B cell (primary cell): Measurements from ENCODE around the gene EHBP1. TPM values are rescaled to one million over a fixed set of nuclear protein-coding genes. Genes with fewer than 3 reads are reported as not detected.

Experiments
- ATAC-seq: fragments of 200-7000 bp; cut with Tn5 transposase; one replicate; pipeline ENCODE4 v1.10.0; 2021; ENCODE audit warnings: low read depth, mild to moderate bottlenecking, moderate number of reproducible peaks, moderate library complexity
- CTCF ChIA-PET: fragments of 350-600 bp; sonication (Branson Sonifier 250); formaldehyde crosslinking; loops from one replicate; lab custom pipeline; 2021; ENCODE audit warnings: antibody characterized with exemption, inconsistent platforms; lab: Charles Lee
- POLR2A ChIA-PET: fragments of 350-600 bp; sonication (Branson Sonifier 250); formaldehyde crosslinking; loops from one replicate; lab custom pipeline; 2021; ENCODE audit warnings: antibody characterized with exemption; lab: Charles Lee
- DNase-seq: peaks from one replicate; pipeline ENCODE4 v3.0.0; 2013
- H2AFZ ChIP-seq: 2 replicates; pipeline ENCODE4 v1.6.1; 2012; ENCODE audit warnings: mild to moderate bottlenecking, low read depth, low read length; ENCODE audit not compliant: insufficient read depth, poor library complexity, severe bottlenecking
- H3K27ac ChIP-seq, 2 donors: 1 replicate in 1 of 2; 2 replicates in 1 of 2; pipeline ENCODE4 v1.5.1; 2012 to 2013; ENCODE audit warnings: low read length in 2 of 2, mild to moderate bottlenecking in 2 of 2, moderate library complexity in 1 of 2
- H3K27me3 ChIP-seq, 4 experiments: fragments of 200-600 bp in 1 of 4; sonication (generic) in 1 of 4; replicated peaks in 1 of 4; 1 replicate in 2 of 4; 2 replicates in 2 of 4; pipeline versions ENCODE4 v1.6.1 to v1.7.0; 2013 to 2016; ENCODE audit warnings: low read length in 3 of 4, mild to moderate bottlenecking in 2 of 4, mixed read lengths in 1 of 4, moderate library complexity in 1 of 4; ENCODE audit not compliant: insufficient read depth in 4 of 4, control insufficient read depth in 3 of 4; ENCODE audit errors: control extremely low read depth in 1 of 4
- H3K36me3 ChIP-seq, 2 experiments: replicated peaks in 1 of 2; 1 replicate in 1 of 2; 2 replicates in 1 of 2; pipeline versions ENCODE4 v1.6.1 to v1.7.1; 2013; ENCODE audit warnings: low read length in 1 of 2; ENCODE audit not compliant: insufficient read depth in 2 of 2, control insufficient read depth in 1 of 2; ENCODE audit errors: control extremely low read depth in 1 of 2, extremely low read depth in 1 of 2
- H3K4me1 ChIP-seq, 2 donors: fragments of 200-600 bp in 1 of 2; sonication (generic) in 1 of 2; 1 replicate in 1 of 2; 2 replicates in 1 of 2; pipeline versions ENCODE4 v1.5.1 to v1.6.1; 2013 to 2017; ENCODE audit warnings: low read length in 2 of 2; ENCODE audit not compliant: control insufficient read depth in 2 of 2, insufficient read depth in 2 of 2
- H3K4me2 ChIP-seq: replicated peaks from 2 replicates; pipeline ENCODE3; 2012; ENCODE audit warnings: mild to moderate bottlenecking, low read depth, low read length; ENCODE audit not compliant: poor library complexity, severe bottlenecking
- H3K4me3 ChIP-seq, 5 experiments: fragments of 200-600 bp in 1 of 5; sonication (generic) in 1 of 5; 1 replicate in 3 of 5; 2 replicates in 2 of 5; pipeline versions ENCODE4 v1.5.1 to v1.7.0; 2011 to 2016; ENCODE audit warnings: low read length in 4 of 5, mild to moderate bottlenecking in 4 of 5, low read depth in 2 of 5, control low read depth in 1 of 5, moderate library complexity in 1 of 5; ENCODE audit not compliant: insufficient read depth in 1 of 5; ENCODE audit errors: control extremely low read depth in 1 of 5, extremely low read depth in 1 of 5
- H3K79me2 ChIP-seq: fragments of 200-600 bp; sonication (generic); one replicate; pipeline ENCODE4 v1.6.0; 2016; ENCODE audit warnings: low read length; ENCODE audit not compliant: control insufficient read depth, insufficient read depth
- H3K9ac ChIP-seq: fragments of 200-600 bp; sonication (generic); 2 replicates; pipeline ENCODE4 v1.6.1; 2017; ENCODE audit warnings: mild to moderate bottlenecking, low read length, moderate library complexity
- H3K9me3 ChIP-seq, 3 donors: one replicate each; pipeline versions ENCODE4 v1.6.1 to v1.7.1; 2013; ENCODE audit warnings: low read length in 2 of 3; ENCODE audit not compliant: control insufficient read depth in 2 of 3, insufficient read depth in 1 of 3; ENCODE audit errors: control extremely low read depth in 1 of 3
- H4K20me1 ChIP-seq: 2 replicates; pipeline ENCODE4 v1.6.0; 2012; ENCODE audit warnings: mild to moderate bottlenecking, low read length; ENCODE audit not compliant: insufficient read depth, control insufficient read depth, poor library complexity, severe bottlenecking
- H3K27ac Mint-ChIP-seq: one replicate; pipeline ENCODE4 v1.8.0; 2021; ENCODE audit warnings: mixed read lengths
- H3K27me3 Mint-ChIP-seq: one replicate; pipeline ENCODE4 v1.8.0; 2021; ENCODE audit warnings: mixed read lengths
- H3K4me1 Mint-ChIP-seq: one replicate; pipeline ENCODE4 v1.8.0; 2021; ENCODE audit warnings: mixed read lengths
- H3K4me3 Mint-ChIP-seq: one replicate; pipeline ENCODE4 v1.8.0; 2021; ENCODE audit warnings: mixed read lengths
- H3K9me3 Mint-ChIP-seq: one replicate; pipeline ENCODE4 v1.8.0; 2022; ENCODE audit warnings: mixed read lengths; ENCODE audit not compliant: insufficient read depth
- EZH2 ChIP-seq: IDR thresholded peaks from 2 replicates; pipeline ENCODE4 v1.6.1; 2012; ENCODE audit warnings: borderline replicate concordance, low read depth, mild to moderate bottlenecking, moderate library complexity, low read length; ENCODE audit not compliant: insufficient read depth, poor library complexity, severe bottlenecking
- WGBS: methylation state at CpG from one replicate; pipeline ENCODE4 v1.1.5; 2013; ENCODE audit warnings: missing lambda C conversion rate; ENCODE audit not compliant: insufficient coverage; 5-methylcytosine and 5-hydroxymethylcytosine counted together
- intact Hi-C: fragments of 100-400 bp; cut with micrococcal nuclease; formaldehyde crosslinking; loops from one replicate; pipeline ENCODE4 v1.10.0; 2022
- polyA plus RNA-seq: library from polyadenylated mRNA; depleted of rRNA; stranded (reverse); fragments of >200 nt; gene quantifications from 2 replicates; pipeline ENCODE4 v1.2.3, GENCODE V29; 2012
- total RNA-seq, 2 donors: library from RNA; stranded (reverse); fragments of 120-200 nt in 1 of 2; gene quantifications; 1 replicate in 1 of 2; 2 replicates in 1 of 2; pipeline versions ENCODE4 v1.2.3 to v1.2.4, GENCODE V29; 2013 to 2022
- TF ChIP-seq, protein P1 (sequence below): fragments of 200-600 bp; IDR thresholded peaks from one replicate; pipeline ENCODE4 v1.8.0; 2022; ENCODE audit warnings: antibody characterized with exemption, mild to moderate bottlenecking

Gene EHBP1
- total and polyA plus RNA-seq, 2 donors (not counting 1 experiment from before 2014, with no cell fraction given), result 8.8 to 34.7 TPM

DNA sequence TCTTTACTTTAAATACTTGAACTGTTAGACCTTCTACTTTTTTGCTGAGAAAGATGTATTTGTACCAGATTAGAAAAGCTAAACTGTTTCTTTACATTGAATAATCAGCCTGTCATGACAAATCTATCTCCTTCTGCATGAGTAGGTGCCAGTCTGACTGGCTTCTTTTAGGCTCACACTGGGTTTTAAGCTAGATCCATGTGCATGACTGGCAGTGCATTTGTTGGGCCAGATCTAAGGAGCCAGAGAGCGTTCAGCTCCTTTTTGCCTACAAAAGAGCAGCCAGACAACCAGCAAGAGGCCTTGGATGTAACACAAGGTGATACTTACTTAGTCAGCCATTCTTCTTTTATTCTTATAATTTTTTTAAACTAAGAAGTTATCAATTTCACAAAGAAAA is 263.2 kb downstream of the EHBP1 start:
- no CpG with 5 or more reads among the region's 1 CpG for WGBS
- intact Hi-C loops, result no loop called here
- POLR2A ChIA-PET, result no interaction called here

DNA sequence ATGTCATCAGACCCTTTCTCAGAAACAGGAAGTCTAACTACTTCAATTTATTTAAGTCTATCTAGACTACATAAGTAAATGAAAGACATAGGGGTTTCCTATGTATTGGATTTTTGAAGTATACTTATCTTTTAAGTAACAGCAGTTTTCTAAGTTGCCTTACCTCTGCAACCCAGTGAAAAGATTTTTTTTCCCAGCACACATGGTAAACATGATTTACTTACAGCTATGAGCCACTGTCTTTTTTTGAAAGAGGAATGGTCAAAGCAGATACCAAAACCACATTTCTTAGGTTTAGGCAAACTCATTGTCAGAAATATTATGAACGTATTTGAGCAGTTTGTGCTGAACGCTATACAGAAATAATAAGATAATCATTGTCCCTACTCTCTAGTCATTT is 266.4 kb downstream of the EHBP1 start:
- Histone ChIP-seq H3K4me1 (no peaks in the 10 kb centered on the region), H3K27me3 (no peaks in the 10 kb centered on the region), H3K4me3 (no peak overlapping the region), H2AFZ (no peak overlapping the region), H3K9ac (no peak overlapping the region), H3K9me3 (no peaks in the 10 kb centered on the region), H3K79me2 (no peaks in the 10 kb centered on the region), H3K36me3 (peaks cover 0 to 1% of the 10 kb centered on the region in 2 experiments), H4K20me1 (no peaks in the 10 kb centered on the region), H3K4me2 (no peak overlapping the region), H3K27ac (no peak overlapping the region)
- Mint-ChIP-seq H3K4me1 (no peaks in the 10 kb centered on the region), H3K27me3 (no peaks in the 10 kb centered on the region), H3K27ac (no peak overlapping the region), H3K9me3 (no peaks in the 10 kb centered on the region), H3K4me3 (no peak overlapping the region)
- intact Hi-C loops, result no loop called here
- no CpG with 5 or more reads among the region's 2 CpGs for WGBS
- ChIA-PET POLR2A (no interaction called here), CTCF (no interaction called here)
- DNase-seq (no peak), ATAC-seq (no peak)
- no peak for TF ChIP-seq EZH2
- TF ChIP-seq, protein P1, sequence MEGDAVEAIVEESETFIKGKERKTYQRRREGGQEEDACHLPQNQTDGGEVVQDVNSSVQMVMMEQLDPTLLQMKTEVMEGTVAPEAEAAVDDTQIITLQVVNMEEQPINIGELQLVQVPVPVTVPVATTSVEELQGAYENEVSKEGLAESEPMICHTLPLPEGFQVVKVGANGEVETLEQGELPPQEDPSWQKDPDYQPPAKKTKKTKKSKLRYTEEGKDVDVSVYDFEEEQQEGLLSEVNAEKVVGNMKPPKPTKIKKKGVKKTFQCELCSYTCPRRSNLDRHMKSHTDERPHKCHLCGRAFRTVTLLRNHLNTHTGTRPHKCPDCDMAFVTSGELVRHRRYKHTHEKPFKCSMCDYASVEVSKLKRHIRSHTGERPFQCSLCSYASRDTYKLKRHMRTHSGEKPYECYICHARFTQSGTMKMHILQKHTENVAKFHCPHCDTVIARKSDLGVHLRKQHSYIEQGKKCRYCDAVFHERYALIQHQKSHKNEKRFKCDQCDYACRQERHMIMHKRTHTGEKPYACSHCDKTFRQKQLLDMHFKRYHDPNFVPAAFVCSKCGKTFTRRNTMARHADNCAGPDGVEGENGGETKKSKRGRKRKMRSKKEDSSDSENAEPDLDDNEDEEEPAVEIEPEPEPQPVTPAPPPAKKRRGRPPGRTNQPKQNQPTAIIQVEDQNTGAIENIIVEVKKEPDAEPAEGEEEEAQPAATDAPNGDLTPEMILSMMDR, result no peak

More for the DNA sequence above, 263.2 kb downstream of the EHBP1 start:
- no peak overlapping the region for H3K27ac Mint-ChIP-seq
- no peaks in the 10 kb centered on the region for H3K4me1 Mint-ChIP-seq
- Histone ChIP-seq H3K27me3 (no peaks in the 10 kb centered on the region), H3K4me2 (no peak overlapping the region), H3K36me3 (peaks cover 0 to 1% of the 10 kb centered on the region in 2 experiments), H3K4me3 (no peak overlapping the region), H3K9ac (no peak overlapping the region), H3K27ac (no peak overlapping the region), H3K9me3 (no peaks in the 10 kb centered on the region), H3K79me2 (no peaks in the 10 kb centered on the region), H4K20me1 (no peaks in the 10 kb centered on the region), H3K4me1 (no peaks in the 10 kb centered on the region), H2AFZ (no peak overlapping the region)
- no peak for TF ChIP-seq EZH2
- TF ChIP-seq, protein P1, result no peak
- CTCF ChIA-PET, result no interaction called here
- H3K27me3 Mint-ChIP-seq, result no peaks in the 10 kb centered on the region
- no peaks in the 10 kb centered on the region for H3K9me3 Mint-ChIP-seq
- H3K4me3 Mint-ChIP-seq, result no peak overlapping the region
- no peak for ATAC-seq
- no peak for DNase-seq
